Sigmoid colon (tissue), 4 donors: ENCODE data around the gene DYNLT2B.

Experiments
- EP300 ChIP-seq, 4 donors: sonication (generic); formaldehyde crosslinking; IDR thresholded peaks; one replicate each; pipeline ENCODE4 v1.6.1; 2017; ENCODE audit warnings: antibody characterized with exemption in 4 of 4
- POLR2A ChIP-seq, 2 donors: fragments of 450-650 bp; IDR thresholded peaks; one replicate each; pipeline ENCODE4 v1.6.1; 2016; ENCODE audit warnings: antibody characterized with exemption in 2 of 2, mild to moderate bottlenecking in 2 of 2, moderate library complexity in 2 of 2
- TF ChIP-seq, protein P1 (sequence below), 4 experiments: fragments of 450-650 bp in 3 of 4; fragments of 200-600 bp in 1 of 4; IDR thresholded peaks; one replicate each; pipeline ENCODE4 v1.5.1; 2016 to 2019; ENCODE audit warnings: antibody characterized with exemption in 4 of 4, mild to moderate bottlenecking in 3 of 4, moderate library complexity in 2 of 4

DNA sequence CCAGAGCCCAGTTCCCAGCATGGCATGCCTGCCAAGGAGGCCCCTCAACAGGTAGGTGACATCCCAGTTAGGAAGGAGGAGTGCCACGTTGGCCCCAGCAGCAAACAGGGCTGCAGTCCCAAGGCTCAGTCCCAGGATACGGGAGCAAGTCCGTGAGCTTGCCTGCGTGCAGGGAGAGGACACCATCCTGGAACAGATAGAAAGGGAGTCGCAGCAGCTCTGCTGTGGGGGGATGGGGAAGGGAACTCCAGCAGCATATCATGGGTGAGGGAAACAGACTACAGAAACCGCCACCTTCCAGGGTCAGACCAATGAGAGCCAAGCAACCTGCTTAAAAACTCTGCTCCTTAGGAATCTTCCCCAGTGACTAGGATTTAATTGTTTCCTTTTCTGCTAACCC, 9.4 kb upstream of the DYNLT2B start:
- TF ChIP-seq POLR2A (IDR thresholded peaks at IDR 0.05) (no peak), EP300 (IDR thresholded peaks at IDR 0.05) (no peak)
- TF ChIP-seq, protein P1, sequence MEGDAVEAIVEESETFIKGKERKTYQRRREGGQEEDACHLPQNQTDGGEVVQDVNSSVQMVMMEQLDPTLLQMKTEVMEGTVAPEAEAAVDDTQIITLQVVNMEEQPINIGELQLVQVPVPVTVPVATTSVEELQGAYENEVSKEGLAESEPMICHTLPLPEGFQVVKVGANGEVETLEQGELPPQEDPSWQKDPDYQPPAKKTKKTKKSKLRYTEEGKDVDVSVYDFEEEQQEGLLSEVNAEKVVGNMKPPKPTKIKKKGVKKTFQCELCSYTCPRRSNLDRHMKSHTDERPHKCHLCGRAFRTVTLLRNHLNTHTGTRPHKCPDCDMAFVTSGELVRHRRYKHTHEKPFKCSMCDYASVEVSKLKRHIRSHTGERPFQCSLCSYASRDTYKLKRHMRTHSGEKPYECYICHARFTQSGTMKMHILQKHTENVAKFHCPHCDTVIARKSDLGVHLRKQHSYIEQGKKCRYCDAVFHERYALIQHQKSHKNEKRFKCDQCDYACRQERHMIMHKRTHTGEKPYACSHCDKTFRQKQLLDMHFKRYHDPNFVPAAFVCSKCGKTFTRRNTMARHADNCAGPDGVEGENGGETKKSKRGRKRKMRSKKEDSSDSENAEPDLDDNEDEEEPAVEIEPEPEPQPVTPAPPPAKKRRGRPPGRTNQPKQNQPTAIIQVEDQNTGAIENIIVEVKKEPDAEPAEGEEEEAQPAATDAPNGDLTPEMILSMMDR (IDR thresholded peaks at IDR 0.05) = no peak
